ENCODE measurements around the gene DLEU7.

The DLEU7 gene

DNA sequence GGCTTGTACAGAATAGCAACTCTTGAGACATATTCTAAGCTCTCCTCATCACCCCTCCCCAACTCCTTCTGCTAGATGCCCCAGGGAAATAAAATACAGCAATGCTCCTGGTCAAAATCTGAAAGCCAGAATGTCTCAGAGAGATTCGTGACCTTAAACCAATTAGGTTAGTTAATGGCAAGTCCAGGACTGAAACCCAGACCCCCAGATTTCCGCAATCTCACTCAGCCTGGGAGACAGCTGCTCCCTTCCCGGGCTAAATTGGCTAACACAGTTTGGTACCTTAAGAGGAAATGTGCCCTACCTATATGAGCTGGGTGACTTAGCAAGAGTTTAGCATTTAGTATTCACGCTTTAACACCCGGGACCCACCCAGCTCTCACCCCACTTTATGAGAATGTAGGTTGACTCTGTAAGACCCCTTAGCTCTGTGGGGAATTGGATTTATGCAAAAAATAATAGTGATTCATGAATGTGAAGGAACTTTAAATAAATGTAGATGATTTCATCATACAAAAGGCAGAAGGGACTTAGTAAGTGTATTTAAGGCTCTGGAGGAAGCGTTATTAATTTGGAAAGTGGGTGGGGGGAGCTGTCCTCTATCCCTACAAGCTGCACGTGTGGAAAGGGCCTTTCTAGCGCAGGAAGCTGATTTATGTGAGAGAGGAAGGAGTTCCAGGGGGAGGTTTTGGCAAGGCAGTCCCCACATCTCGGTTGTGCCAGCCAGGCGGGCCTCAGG lies 1.1 kb downstream of the DLEU7 start:
- DNase-seq = no peak

DNA sequence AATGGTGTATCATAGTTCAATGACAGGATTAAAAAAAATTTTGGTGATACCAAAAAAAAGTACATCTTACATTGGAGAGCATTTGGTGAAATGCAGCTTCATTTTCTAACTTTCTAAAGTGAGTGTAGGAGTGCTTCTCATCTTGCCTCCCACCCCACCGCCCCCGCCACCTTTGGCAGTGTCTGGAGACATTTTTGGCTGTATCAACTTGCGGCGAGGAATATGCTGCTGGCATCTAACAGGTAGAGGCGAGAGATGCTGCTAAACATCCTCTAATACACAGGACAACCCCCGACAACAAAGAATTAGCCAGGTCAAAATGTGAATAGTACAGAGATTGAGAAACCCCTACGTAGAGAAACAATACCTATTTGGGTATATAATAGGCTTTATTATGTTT lies 1.7 kb downstream of the DLEU7 start:
- DNase-seq = no peak

DNA sequence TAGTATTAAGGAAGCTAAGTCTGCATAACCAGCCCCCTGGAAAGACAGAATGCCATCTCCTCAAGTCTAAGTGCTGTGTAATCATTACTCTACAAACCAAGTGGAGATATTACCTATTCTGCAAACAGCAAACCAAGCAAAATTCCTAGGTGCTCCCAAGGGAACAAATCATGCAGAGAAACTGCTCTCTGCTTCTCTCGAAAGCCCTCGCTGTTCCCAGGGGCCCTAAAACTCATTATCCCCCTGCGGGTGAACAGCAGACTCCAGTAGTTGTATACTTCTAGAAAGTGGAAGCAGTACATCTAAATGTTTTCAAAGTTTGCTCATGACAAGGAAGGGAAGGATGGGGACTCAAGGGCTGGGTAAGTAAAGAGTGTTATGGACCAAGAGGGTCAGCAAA lies 3.2 kb downstream of the DLEU7 start:
- no peak for DNase-seq

- DNase-seq = no peak
Measured at GRCh38 chr13:50839828-50840227, 3.7 kb downstream of the DLEU7 start.

DNA sequence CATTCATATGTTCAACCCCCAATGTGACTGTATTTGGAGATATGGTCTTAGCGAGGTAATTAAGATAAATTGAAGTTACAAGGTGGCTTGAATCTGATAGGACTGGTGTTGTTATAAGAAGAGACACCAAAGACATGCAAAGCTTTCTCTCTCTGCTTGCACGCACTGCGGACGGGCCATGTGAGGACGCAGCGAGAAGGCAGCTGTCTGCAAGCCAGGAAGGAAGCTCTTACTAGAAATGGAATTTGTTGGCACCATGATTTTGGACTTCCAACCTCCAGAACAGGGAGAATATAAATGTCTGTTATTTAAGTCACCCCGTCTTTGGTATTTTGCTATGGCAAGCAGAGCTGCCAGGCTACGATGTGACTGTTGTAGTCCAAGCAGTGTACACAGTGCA lies 4.8 kb downstream of the DLEU7 start:
- no peak for DNase-seq

DNA sequence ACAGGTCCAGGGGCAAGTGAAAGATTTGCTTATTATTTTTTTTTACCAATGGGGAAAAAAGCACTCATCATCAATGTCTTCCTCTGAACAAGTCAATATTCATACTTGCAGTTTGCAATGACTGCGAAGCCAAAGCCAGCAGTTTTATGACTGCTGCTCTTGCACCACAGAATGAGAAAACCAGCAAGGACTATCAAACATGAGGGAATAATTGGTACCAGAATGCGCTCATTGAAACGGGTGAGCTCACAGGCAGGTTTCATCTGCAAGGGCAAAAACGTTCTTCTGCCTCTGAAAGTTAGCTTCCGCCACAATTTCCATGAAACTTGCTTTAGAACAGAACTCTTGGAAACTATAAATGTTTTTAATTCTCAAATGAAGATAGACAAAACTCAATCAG lies 5.5 kb downstream of the DLEU7 start:
- DNase-seq = no peak

DNA sequence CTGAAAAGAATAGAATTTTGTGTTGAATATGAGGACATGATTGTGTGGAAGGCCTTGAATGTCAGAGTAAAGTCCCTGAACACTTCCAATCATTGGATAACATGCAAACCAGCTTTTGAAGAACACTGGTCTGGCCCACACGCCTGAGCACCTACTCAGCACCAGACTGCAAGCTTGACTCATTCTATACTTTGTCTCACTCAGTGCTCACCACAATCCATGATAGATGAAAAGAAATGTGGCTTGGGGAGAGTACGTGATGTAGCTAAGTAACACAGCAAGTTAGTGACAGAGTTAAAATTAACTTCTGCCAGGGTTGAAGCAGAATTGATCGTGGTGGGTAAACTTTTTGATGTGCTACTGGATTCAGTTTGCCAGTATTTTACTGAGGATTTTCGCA lies 12.0 kb downstream of the DLEU7 start:
- peak in 1 of 5 donors; percentile 3 for DNase-seq

DNA sequence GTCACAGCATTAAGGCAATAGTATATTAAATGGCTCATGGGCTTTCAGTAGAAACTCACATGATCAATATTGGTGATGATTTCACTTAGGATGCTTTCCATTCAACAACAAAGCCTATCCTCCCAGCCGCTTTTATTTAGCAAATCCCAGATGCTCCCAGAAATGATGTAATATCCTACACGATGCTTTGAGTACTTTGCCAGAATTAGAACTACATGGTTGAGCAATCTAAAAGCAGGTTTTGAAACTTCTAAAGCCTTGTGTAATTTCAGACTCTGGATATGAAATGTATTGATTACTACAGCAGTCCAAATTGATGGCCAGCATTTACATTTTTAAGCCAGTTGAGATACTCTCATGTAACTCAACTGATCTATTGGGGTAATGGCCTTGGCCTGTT lies 13.6 kb downstream of the DLEU7 start:
- DNase-seq = no peak

DNA sequence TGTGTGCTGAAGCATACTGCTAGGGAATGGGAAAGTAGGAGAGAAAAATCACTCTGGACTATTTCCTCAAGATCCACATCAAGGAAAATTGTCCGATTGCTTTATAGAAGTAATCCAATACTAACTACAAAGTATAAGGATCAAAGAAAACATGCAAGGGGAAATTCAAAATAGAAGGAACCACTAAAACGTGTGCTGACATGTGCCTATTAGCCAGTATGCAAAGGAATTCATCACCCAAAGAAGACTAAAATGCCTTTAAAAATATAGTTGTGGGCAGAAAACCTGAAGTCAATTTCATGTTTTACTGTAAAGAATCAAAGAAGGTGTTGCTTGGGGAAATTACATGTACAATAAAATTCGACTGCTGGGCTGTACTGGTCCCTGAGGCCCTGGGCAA lies 14.3 kb downstream of the DLEU7 start:
- DNase-seq = no peak

GRCh38 chr13:50826035-50826434 lies 17.5 kb downstream of the DLEU7 start:
- no peak for DNase-seq

- DNase-seq = no peak
Measured at GRCh38 chr13:50812242-50812641, 31.2 kb downstream of the DLEU7 start.

- DNase-seq = no peak
Measured at GRCh38 chr13:50810998-50811397, 32.5 kb downstream of the DLEU7 start.

DNA sequence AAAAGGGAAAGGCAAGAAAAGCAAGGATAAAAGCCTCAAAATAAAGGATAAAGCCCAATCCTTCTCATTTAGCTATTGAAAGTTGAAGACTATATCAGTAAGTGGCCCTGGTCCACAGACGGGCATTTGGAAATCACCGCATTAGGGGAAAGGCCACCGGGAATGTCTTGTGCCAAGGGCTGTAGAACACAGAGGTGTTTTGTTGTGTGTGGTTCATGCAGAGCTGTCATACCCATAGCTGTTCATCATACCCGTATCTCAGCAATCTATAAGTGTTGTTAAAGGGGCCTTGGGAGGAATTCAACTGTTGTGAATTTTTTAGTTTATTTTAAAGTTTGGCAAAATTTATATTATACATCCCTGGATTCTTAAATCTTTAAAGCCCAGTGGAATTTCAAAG lies 33.0 kb downstream of the DLEU7 start:
- DNase-seq = no peak

- no peak for DNase-seq
Measured at GRCh38 chr13:50809133-50810090, 34.1 kb downstream of the DLEU7 start.

DNA sequence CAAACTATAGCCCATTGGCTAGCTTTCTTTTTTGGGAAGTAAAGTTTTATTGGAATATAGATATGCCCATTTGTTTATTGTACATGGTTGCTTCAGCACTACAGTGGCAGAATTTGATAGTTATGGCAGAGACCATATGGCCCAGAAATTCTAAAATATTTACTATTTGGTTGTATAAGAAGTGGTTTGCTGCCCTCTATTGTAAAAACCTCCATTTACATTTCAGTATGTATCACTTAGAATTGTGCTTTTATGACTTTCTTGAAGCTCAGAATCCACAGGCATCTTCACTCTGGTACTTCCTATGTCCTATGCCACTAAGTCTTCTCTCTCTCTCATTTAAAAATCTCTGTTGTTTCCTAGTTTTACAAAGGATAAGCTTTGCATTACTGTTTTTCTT lies 37.7 kb downstream of the DLEU7 start:
- DNase-seq = peak in 1 of 5 donors; percentile 2

GRCh38 chr13:50801087-50801931 lies 42.2 kb downstream of the DLEU7 start:
- DNase-seq = peak in 4 of 5 donors; percentile 35 to 73 (median 47)

GRCh38 chr13:50800091-50800739 lies 43.3 kb downstream of the DLEU7 start:
- DNase-seq = no peak

DNA sequence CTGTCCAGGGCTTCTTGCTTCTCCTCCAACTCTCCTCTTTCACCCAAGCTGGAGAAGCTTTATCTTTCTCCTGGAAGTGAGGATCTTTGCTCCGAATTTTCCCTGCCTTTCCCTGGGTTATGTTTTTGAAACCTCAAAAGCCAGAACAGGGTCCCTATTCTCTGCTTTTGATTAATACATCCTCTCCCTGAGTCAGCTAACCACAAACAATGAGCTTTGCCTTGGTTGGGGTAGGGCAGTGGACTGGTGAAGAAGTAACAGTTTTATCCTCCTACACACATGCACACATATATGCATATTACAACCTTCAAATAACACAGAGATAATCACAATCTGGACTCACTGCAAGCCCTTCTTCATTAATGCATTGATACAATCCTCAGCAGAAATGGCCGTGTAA lies 44.6 kb downstream of the DLEU7 start:
- no peak for DNase-seq

- no peak for DNase-seq
Measured at GRCh38 chr13:50797091-50797490, 46.4 kb downstream of the DLEU7 start.

- DNase-seq = no peak
Measured at GRCh38 chr13:50796463-50796862, 47.0 kb downstream of the DLEU7 start.

DNA sequence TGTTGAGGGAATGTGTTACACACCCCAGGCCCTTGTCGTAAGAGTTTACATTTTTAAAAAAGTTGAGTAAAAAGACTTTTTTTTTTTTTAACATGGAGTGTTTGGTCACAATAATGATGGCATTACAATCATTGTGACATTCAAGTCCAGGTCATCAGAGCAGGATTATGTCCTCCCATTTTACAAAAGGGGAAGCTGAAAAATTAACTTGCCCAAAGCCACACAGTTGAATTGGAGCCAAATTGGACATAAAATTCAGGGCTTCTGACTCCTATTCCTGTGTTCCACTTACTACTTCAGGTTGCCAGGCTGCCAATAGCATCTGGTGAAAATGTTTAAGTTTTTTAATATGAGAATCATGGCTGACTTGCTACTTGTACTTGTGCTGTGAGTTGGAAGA lies 49.3 kb downstream of the DLEU7 start:
- DNase-seq = no peak

DNA sequence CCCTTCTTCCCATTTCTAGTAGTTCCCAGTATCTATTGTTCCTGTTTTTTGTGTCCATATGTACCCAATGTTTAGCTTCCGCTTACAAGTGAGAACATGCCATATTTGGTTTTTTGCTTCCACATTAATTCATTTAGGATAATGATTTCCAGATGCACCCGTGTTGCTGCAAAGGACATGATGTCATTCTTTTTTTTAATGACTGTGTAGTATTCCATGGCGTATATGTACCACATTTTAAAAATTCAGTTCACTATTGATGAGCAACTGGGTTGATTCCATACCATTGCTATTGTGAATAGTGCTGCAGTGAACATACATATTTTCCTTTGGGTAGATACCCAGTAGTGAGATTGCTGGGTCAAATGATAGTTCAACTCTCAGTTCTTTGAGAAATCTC lies 50.5 kb downstream of the DLEU7 start:
- no peak for DNase-seq
